Prostate gland (tissue), 2 donors: ENCODE data around the gene PHF10.

Experiments
- CTCF ChIP-seq, 4 experiments: fragments of 200-600 bp in 2 of 4; fragments of 450-650 bp in 2 of 4; sonication (generic) in 2 of 4; IDR thresholded peaks; 1 replicate in 3 of 4; 2 replicates in 1 of 4; pipeline ENCODE4 v1.5.1; 2016 to 2019; ENCODE audit warnings: antibody characterized with exemption in 4 of 4, mild to moderate bottlenecking in 2 of 4, moderate library complexity in 2 of 4
- POLR2A ChIP-seq: fragments of 450-650 bp; IDR thresholded peaks from one replicate; pipeline ENCODE4 v1.6.1; 2016; ENCODE audit warnings: antibody characterized with exemption, mild to moderate bottlenecking
- POLR2AphosphoS5 ChIP-seq: sonication (generic); formaldehyde crosslinking; IDR thresholded peaks from one replicate; pipeline ENCODE4 v1.6.1; 2017; ENCODE audit warnings: antibody characterized with exemption

- peak; percentile 29 for TF ChIP-seq POLR2A
- no peak for TF ChIP-seq CTCF (IDR thresholded peaks at IDR 0.05)
- TF ChIP-seq POLR2AphosphoS5 = peak; percentile 24
Observed at GRCh38 chr6:169723200-169723909, 945 bp downstream of the PHF10 start.
